ENCODE results near the gene MB.
A peak's percentile ranks its signal among the peaks of the same experiment; 100 is the strongest.

The MB gene

GRCh38 chr22:35593071-35593890 is 23.8 kb downstream of the MB start:
- no peak for DNase-seq

- DNase-seq: no peak
Measured at GRCh38 chr22:35592418-35592967, 24.6 kb downstream of the MB start.

DNA sequence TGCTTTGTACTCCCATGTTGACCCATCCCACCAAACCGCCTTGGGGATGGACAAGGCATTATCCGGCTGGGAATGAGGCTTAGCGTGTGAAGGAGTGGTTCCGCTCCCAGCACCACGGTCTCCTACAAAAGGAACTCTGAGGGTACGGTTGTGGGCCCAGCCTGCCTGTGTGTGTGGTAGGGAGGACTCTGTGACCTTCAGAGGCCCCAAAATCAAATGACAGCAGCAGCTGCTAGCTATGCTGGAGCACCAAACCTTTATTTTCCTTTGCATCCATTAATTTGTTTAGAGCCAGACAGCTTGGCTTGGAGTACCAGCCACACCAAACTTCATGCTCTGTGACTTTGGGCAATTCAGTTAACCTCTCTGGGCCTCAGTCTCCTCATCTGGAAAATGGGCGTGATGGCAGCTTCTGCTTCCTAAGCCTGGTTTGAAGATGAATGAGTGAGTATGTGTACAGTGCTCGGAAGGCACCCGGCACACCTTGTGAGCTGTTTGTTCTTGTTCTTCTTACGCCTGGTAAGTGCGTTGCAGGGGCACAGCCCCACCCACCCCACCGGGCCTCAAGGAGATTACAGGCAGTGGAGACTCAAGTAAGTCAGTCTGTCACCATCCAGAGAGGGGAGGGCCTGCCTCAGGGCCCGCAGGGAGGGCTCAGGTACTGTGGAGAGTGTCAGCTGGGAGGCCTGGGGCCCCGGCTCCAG is 25.3 kb downstream of the MB start:
- no peak for DNase-seq

GRCh38 chr22:35590634-35591295 is 26.4 kb downstream of the MB start:
- no peak for DNase-seq

GRCh38 chr22:35589756-35590093 is 27.4 kb downstream of the MB start:
- DNase-seq: no peak

DNA sequence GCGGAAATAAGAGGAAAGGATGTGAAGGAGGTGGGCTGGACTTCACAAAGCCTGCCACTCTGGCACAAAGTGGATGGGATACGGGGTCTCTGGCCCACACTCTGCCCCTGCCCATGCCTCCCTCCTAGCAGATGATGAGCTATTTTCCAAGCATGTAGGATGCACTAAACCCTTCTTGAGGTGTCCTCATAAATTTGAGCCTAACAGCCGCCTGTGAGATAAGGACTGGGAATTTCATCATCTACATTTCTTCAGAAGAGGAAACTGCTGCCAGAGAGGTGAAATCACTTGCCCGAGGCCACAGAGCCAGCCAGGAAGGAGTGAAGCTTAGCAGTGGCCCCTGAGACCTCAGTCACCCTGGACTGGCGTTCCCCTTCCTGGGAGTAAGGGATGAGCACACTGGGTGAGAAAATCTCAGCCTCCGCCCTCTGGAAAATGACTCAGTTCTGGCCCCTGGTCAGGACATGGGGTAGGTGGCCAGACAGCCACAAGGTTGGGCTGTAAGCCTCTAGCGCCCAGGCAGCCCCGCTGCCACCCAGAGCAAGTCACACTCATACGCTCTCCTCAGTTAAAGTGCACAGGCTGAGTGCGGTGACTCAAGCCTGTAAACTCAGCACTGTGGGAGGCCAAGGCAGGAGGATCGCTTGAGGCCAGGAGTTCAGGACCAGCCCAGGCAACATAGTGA is 27.9 kb downstream of the MB start:
- DNase-seq: peak; percentile 90

DNA sequence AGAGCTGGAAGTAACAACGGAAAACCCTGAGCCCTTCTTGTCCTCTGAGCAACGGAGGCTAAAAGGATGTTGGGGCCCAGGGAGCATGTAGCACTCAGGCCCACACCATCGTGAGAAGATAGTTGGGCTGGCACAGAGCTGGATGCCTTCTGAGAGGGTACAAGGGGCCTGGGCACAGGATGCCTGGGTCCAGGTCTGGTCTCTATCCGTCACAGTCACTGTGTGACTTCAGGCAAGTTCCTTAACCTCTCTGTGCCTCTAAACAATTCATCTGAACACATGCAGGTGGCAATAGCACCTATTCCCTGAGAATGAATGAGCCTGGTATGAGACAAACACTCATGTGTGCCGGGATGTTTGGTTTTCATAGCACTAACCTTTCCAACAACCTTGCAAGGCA is 29.2 kb downstream of the MB start:
- DNase-seq: no peak

- DNase-seq: no peak
Measured at GRCh38 chr22:35587447-35587870, 29.7 kb downstream of the MB start.

GRCh38 chr22:35586771-35587170 is 30.4 kb downstream of the MB start:
- no peak for DNase-seq

DNA sequence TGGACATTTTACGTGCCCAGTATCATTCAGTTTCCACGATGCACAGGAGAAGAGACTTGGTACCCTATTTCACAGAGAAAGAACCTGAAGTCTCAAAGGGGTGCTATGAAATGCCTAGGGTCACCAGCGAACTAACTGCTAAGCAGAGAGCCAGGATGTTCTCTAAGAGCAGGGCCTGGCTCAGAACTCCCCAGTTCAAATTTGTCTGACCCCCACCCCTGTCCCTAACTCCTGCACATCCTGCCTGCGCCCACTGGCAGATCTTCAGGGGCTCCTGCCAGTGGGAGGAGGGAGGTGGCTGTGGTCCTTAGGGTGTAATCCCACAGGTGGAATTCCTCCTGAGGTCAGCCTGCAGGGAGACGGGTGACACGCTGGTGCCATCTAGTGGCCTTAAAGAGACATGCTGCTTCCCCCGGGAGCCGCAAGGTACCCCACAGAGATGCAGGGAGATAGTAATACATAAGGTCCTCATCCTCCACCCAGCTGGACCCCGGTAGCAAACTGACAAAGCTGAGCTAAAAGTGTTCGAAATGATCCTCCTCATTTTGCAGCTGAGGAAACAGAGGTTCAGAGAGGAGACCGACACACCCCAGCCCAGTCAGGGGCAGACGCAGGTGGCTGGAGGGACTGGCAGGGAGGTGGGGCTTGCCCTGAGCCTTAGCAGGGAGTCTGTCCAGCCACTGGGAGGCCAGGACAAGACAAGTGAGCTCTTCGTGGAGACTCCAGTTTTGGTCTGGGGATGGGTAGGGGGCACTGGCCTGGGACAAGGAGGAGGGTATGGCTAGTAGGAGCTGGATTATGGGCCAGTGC is 34.1 kb downstream of the MB start:
- DNase-seq: peak; percentile 48

- no peak for DNase-seq
Measured at GRCh38 chr22:35582218-35582860, 34.8 kb downstream of the MB start.

DNA sequence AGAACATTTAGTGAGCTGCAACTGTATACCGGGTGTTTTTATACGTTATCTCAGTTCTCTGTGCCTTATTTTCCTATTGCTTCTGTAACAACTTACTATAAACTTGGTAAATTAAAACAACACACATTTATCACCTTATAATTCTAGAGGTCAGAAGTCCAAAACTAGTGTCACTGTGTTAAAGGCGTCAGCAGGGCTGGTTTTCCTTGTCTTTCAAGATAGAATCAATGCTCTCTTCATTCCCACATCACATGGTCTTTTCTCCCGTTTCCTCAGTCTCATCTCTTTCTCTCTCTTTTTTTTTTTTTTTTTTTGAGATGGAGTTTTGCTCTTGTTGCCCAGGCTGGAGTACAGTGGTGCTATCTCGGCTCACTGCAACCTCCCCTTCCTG is 36.1 kb downstream of the MB start:
- no peak for DNase-seq

GRCh38 chr22:35580351-35581022 is 36.6 kb downstream of the MB start:
- DNase-seq: no peak

GRCh38 chr22:35578836-35579575 is 38.1 kb downstream of the MB start:
- DNase-seq: no peak

- no peak for DNase-seq
Measured at GRCh38 chr22:35577799-35578659, 39.1 kb downstream of the MB start.

- DNase-seq: no peak
Measured at GRCh38 chr22:35576671-35577070, 40.5 kb downstream of the MB start.

DNA sequence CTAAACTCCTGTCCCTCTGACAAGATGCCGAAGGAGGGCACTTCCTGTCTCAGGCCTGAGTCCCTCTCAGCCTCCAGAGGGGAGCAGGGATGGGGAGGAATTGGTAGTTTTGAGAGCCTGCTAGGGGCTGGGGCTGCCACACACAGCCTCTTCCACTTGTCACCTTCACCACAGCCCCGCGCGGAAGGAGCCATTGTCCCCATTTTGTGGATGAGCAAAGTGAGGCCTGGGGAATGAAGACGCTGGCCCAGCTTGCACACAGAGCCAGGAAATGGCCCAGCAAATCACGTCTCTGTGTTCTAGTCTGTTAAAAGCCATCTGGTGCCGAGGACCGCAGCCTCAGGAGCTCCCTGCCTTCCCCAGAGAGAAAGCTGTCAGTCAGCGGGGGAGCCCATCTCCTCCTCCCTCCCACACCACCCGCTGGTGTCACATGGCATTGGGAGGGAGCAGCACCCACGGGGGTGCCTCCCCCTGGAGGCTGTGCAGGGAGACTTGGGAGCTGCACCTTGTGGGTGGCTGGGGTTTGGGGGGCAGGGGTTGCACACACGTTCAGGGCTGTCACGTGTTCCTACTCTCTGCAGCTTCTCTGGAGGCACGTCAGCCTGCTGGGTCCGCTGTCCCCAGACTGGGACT is 41.9 kb downstream of the MB start:
- DNase-seq: no peak

DNA sequence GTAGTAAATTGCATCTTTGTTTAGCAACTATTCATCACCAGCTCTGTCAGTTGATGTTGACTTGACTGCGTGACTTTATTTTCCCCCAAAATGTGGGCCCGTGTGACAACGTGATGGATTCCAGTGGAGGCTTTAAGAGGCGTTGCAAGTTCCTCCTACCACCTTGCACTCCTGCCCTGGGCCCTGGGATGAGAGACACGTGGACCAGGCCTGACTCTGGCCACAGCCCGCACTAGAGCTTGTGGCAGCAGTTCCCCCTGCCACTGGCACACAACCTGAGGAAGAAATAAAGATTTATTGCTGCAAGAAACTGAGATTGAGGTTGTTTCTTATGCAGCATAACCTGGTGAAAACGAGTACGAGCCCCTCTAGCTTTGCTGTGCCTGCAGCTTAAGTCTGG is 44.6 kb downstream of the MB start:
- DNase-seq: no peak

GRCh38 chr22:35570686-35571194 is 46.4 kb downstream of the MB start:
- no peak for DNase-seq

Data from T1000 (cell line).